ENCODE data around the gene ACBD4. TPM values are rescaled to one million over a fixed set of nuclear protein-coding genes. Genes with fewer than 3 reads are reported as not detected.

Gene ACBD4
- total RNA-seq, 1 experiment from 2014 or later = 1.7 TPM

DNA sequence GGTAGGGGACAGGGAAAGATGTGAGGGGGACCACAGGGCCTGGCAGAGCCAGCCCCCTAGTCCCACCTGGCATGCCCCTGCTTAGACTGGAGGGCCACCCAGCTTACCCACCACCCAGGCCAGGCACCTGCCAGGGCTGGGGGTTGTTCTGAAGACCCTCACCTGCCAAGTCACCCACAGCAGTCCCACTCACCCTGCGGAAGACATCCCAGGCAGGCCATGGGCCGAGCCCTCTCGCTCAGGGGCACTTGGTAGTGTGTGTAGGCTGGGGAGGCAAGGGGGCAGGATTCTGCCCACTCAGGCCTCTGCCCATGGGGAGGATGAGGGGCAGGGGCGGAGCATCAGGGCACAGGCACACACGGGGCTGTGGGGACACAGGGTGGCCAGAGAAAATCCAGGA, 7.2 kb upstream of the ACBD4 start:
- no peak for DNase-seq (ENCODE audit: low read depth, low spot score)
- in situ Hi-C loops (cut with HindIII; ENCODE audit: low pct_unique_long_range_greater_than_20kb, low sequenced_read_pairs) = no loop called here

DNA sequence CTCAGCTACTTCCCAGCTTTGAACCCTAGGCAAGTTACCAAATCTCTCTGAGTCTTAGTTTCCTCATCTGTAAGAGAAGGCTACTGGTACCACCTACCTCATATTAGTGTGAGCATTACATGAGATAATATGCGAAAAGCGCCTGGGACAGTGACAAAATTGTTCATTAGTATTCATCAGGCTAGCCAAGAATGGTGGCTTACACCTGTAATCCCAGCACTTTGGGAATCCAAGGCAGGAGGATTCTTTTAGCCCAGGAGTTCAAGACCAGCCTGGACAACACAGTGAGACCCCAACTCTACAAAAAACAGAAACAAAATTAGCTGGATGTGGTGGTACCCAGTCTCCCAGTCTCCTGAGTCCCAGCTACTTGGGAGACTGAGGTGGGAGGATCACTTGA, 6.5 kb upstream of the ACBD4 start:
- DNase-seq (ENCODE audit: low read depth, low spot score) = no peak
- in situ Hi-C loops (cut with HindIII; ENCODE audit: low pct_unique_long_range_greater_than_20kb, low sequenced_read_pairs) = no loop called here

DNA sequence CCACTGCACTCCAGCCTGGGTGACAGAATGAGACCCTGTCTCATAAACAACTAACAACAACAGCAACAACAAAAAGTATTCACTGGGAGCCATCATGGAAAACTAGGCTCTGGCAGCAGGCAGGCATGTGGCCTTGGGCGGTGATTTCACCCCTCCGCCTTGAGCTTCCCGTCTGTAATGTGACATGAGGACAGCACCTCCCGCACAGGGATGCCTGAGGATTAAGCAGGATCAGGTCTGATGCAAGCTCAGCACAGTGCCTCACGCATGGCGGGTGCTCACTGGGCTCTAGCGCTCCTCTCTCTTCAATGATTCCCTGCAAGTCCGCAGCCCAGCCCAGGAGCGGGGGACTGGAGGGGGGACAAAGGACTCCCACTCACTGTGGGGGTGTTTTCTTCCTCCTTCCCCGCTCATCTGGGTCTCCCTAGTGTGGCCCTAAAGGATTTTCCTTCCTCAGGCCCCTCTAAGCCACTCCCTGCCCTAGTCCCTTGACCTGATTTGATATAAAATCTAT, 6.0 kb upstream of the ACBD4 start:
- DNase-seq (ENCODE audit: low read depth, low spot score) = no peak
- in situ Hi-C loops (cut with HindIII; ENCODE audit: low pct_unique_long_range_greater_than_20kb, low sequenced_read_pairs) = no loop called here

DNA sequence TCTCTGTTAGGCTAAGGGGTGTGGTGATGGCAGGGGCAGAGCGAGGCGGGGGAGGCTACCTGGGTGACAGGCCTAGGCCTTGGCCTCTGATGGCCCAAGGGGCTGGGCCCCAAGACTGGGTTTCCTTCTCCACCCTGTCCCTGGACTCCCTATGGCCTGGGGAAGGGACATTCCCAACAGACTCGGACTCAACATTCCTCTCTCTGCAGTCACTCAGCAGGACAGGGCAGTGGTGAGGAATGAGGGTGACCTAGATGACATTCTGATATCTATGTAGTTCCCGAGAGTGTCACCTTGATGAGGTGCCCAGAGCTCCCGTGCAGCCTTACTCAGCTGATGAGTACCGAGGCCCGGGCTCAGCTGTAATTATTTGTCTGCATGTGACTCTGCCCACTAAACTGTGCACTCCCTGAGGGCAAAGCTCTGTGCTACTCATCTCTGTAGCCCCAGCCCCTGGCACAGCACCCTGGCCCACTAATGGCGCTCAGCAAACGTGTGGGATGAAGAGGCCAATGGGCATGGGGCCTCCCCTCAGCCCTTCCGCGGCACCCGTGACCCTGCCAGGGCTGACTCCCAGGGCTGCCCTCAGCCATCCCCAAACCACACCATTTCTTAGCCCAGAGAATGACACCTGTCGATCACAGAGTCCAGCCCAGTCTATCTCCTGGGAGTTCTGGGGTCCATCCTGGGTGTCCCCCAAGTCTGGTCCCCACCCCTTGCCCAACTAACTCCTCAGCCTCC, 5.4 kb upstream of the ACBD4 start:
- DNase-seq (ENCODE audit: low read depth, low spot score) = no peak
- in situ Hi-C loops (cut with HindIII; ENCODE audit: low pct_unique_long_range_greater_than_20kb, low sequenced_read_pairs) = no loop called here

DNA sequence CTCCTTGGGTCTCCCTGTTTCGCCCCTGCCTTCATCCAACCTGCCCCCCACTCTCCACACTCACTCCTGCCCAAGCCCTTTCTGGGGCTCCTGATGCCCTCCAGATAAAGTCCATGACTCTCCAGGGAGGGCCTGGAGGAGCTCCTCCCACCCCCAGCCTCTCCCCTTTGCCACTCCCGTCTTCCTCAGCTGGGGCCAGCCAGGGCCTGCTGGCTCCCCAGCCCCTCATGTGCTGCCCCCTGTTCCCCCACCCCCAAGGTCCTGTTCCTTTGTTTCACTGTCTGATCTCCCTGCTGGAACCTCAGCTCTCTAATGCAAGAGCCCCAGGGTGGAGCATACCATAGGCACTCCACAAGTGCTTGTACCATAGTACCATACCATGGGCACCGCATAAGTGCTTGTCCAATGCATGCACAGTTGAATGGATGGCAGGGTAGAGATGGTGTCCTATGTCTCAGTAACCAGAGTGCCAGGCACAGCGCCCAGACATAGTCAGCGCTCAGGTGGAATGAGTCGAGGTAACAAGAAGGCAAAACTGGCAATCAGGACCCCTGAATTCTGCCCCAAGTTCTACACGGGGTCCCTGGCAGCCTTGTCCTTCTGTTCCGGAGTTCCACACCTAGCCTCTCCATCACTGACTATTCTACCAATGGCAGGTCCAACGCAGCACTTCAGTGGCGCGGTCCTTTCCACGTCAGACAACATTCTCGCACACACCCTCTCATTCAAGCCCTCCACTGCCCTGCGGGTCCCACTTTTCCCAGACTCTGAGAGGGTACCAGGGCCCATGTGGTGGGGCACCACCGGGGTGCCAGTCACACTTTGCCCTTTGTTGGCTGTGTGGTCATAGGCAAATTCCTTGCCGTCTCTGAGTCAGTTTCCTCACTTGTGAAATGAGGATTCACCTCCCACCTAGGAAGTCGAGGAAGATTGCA, 4.5 kb upstream of the ACBD4 start:
- in situ Hi-C loops (cut with HindIII; ENCODE audit: low pct_unique_long_range_greater_than_20kb, low sequenced_read_pairs) = no loop called here
- no peak for DNase-seq (ENCODE audit: low read depth, low spot score)

DNA sequence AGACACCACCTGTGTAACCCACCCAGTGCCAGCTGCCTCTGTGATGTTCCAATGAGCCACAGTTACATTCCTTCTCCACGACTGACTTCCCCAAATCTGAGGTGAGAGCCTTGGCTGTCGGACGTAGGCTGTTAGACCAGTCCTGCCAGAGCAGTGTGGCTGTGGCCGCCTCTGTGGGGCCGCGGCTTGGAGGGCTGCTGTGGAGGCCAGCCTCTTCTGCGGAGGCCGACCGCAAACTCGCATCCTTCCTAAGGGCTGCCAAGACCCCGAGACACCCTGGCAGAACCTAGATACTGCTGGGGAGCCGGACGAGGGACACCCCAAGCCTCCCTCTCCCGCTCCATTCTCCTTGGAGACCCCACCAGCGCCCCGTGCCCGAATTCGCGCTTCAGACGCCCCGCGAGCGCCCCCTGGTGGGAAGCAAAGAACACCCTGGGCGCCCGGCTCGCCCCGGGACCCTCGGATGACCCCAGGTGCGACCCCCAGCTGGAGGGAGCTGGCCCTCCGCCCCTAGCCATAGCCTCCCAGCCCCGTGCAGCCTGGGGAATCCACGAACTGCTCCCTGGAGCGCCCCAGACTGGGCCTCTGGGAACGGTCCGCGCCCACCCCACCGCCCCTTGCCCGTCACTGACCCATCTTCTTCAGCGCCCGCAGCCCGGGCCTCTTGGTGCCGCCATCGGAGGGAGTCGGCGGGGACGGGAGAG, 3.7 kb upstream of the ACBD4 start:
- in situ Hi-C loops (cut with HindIII; ENCODE audit: low pct_unique_long_range_greater_than_20kb, low sequenced_read_pairs) = no loop called here
- peak; percentile 31 for DNase-seq (ENCODE audit: low read depth, low spot score)

DNA sequence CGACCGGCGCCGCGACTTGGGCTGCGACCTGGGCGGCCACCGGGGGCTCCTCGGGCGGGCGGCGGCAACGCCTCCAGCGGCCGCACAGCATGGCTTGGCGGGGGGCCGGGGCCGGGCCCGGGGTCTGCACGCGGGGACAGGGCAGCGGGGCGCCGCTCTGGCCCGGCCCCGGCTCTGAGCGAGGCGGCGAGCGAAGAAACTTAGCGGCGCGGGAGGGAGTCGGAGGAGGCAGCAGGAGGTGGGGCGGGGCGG, 3.2 kb upstream of the ACBD4 start, which contains the start of gene PLCD3:
PLCD3 (minus strand) TSS at position 196 of the 252 bp plus-strand sequence; CDS start at position 91, 105 bp downstream.
- DNase-seq (ENCODE audit: low read depth, low spot score) = no peak
- in situ Hi-C loops (cut with HindIII; ENCODE audit: low pct_unique_long_range_greater_than_20kb, low sequenced_read_pairs) = no loop called here

DNA sequence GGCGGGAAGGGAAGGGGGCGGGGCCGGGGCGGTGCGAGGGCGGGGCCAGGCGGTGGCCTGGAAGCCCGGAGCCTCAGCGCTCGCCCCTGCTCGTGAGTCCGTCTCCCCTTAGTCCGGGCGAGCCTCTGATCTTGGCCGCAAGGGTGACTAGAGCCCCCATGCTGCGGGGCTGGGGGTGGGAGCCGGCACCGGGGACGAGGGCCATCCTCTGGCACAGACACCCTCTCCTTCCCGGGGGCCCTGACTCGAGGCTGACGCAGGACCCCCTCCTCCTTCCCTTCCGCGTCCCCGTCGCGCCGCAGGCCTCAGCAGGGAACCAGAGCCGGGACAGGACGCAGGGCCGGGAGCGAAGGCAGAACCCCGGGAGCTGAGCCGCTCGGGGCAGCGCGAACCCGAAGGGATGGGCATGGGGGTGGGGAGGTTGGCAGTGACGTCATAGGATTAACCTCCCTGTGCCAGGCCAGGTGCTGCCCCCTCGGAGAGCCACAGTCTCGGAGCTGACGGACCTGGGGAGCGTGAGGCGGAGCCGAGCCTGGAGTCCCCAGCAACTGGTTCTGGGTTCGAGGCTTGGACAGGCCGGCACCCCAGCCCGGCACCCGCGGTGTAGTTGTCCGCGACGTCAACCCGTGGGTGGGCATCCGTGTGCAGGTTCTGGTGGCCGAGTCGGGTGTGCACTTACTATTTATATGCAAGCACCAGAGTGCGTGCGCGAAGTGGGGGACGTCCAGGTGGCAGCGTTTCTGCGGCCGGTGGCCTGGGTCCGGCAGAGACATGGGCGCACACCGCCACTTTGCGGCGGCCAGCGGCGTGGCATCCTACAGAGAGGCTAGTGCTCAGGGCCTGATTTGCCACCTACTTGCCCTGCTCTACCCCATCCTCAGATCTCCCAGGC, 2.7 kb upstream of the ACBD4 start:
- DNase-seq (ENCODE audit: low read depth, low spot score) = peak; percentile 79
- in situ Hi-C loops (cut with HindIII; ENCODE audit: low pct_unique_long_range_greater_than_20kb, low sequenced_read_pairs) = no loop called here

DNA sequence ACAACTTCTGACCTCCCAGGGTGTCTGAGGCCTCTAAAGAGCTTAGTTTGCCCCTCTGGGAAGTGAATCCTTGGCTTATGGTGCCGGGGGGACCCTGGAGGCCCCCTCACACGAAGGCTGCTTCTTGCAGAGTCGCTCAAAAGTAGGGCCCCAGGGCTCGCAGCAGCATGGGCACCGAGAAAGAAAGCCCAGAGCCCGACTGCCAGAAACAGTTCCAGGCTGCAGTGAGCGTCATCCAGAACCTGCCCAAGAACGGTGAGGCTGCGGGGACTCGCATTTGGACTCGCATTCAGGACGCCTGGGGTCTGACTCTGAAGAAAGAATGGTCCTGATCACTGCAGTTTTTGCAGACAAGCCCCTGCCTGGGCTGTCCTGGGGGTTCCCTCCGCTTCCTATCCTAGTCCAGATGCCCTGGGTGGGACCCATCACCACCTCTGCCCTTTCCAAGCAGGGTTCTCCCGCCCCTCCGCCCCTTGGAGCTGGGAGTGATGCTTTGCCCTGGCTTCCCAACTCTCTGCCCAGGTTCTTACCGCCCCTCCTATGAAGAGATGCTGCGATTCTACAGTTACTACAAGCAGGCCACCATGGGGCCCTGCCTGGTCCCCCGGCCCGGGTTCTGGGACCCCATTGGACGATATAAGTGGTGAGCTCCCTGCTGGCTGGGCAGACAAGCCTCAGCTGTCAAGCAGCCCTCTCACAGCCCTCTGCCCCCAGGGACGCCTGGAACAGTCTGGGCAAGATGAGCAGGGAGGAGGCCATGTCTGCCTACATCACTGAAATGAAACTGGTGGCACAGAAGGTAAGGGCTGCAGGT, 698 bp downstream of the ACBD4 start:
- no peak for DNase-seq (ENCODE audit: low read depth, low spot score)
- in situ Hi-C loops (cut with HindIII; ENCODE audit: low pct_unique_long_range_greater_than_20kb, low sequenced_read_pairs) = no loop called here

DNA sequence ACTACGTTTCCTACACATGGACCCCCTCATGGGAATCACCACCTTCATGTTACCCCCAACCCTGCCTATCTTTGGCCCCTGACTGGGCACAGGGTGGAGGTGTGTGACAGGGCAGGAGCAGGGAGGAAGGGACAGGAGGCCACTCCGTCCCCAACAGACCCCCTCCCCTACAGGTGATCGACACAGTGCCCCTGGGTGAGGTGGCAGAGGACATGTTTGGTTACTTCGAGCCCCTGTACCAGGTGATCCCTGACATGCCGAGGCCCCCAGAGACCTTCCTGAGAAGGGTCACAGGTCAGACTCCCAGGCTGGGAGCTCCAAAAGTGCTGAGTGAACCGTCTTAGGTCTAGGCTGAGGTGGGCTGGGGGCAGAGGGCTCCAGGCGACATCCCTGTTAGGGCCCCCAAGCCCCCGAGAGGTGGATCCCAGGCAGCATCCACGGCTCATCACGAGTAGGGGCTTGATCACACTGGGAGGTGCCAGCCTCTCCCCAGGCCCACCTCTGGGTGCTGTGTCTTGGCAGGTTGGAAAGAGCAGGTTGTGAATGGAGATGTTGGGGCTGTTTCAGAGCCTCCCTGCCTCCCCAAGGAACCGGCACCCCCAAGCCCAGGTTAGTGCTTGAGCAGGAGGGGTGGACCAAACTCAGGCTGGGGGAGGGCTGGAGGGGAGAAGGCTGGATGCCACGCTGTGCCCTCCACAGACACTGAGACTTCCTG, 1.5 kb downstream of the ACBD4 start:
- DNase-seq (ENCODE audit: low read depth, low spot score) = no peak
- in situ Hi-C loops (cut with HindIII; ENCODE audit: low pct_unique_long_range_greater_than_20kb, low sequenced_read_pairs) = no loop called here

DNA sequence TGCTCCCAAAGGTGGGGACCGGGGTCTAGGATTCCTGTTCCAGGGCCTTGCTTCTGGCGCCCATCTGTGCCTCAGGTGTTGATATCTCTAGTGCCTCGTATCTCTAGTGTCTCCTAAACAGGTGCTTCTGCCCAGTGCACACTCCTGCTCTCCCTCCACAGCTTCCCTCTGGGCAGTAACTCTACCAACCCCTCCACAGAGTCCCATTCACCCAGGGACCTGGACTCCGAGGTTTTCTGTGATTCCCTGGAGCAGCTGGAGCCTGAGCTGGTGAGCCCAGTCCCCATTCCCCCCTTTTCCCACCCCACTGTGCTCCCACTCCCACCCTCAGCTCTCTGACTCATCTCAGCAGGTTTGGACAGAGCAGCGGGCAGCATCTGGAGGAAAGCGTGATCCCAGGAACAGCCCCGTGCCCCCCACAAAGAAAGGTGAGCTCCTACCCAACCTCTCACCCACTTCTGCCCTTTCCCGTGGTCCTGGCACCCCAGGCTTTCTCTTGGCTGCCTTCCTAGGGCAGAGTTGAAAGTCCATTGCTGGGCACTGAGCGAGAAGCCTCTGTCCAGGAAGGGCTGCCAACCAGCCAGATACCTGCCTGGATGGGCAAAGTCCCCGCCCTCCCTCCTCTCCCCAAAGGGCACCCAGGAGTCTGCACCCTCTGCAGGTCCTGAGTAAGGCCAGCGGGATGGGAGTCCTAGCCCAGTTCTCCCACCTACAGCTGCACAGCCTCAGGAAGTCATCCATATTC, 2.2 kb downstream of the ACBD4 start:
- in situ Hi-C loops (cut with HindIII; ENCODE audit: low pct_unique_long_range_greater_than_20kb, low sequenced_read_pairs) = no loop called here
- no peak for DNase-seq (ENCODE audit: low read depth, low spot score)

DNA sequence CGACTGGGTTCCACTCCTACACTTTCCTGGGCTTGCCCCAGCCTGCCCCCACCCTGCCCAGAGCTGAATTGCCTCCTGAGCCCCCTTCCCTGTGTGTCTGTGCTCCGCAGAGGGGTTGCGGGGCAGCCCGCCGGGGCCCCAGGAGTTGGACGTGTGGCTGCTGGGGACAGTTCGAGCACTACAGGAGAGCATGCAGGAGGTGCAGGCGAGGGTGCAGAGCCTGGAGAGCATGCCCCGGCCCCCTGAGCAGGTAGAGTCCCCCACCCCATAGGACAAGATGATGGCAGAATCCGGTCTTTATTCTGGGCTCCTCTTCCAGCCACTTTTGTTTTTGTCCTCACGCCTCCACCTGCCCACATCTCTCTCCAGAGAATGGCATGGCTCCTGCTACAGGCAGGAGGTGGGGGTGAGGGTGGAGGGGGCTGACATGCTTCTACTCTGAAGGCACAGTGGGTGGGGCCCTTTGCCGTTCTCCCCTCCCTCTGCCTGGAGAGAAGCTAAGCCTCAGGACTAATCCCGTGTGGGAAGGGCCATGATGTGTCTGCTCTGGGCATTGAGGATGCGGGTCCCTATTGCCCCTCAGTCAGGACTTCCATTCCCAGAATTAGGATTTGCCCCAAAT, 3.5 kb downstream of the ACBD4 start:
- no peak for DNase-seq (ENCODE audit: low read depth, low spot score)
- in situ Hi-C loops (cut with HindIII; ENCODE audit: low pct_unique_long_range_greater_than_20kb, low sequenced_read_pairs) = no loop called here

DNA sequence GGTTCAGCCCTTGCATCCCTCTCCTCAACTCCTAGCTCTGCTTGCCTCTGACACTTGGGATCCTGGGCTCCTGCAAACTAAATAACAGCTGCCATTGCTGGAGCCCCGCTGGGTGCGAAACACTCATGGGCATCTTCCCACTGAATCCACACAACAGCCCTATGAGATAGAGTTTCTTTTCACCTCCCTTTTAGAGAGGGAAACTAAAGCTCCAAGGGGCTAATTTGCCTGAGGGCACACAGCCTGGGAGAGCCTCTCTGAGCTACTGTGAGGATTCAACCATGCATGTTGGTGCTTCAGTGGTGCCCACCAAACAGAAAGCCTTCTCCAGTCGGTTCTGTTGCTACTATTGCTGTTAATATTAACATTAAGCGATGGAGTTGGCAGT, 4.0 kb downstream of the ACBD4 start:
- no peak for DNase-seq (ENCODE audit: low read depth, low spot score)
- in situ Hi-C loops (cut with HindIII; ENCODE audit: low pct_unique_long_range_greater_than_20kb, low sequenced_read_pairs) = no loop called here

DNA sequence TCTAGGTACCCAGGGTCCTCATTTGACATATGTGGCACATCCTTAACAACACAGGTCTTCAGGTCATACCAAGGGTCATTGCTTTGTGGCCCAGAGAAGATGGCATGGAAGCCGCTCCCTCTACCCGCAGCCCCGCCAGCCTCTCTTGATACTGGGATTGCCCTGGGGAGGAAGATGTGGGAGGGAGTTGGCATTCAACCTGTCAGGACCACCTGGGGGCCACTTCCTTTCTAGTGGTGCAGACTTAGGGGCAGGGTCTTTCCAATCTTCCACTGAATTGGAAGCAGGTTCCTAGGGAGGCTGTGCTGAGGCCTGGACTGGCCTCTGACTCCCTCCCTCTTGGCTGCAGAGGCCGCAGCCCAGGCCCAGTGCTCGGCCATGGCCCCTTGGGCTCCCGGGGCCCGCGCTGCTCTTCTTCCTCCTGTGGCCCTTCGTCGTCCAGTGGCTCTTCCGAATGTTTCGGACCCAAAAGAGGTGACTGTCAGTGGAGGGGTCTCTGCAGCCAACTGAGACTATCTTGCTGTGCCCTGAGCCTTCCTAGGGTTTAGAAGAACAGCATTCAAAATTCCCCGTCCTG, 7.7 kb downstream of the ACBD4 start:
- DNase-seq (ENCODE audit: low read depth, low spot score) = no peak
- in situ Hi-C loops (cut with HindIII; ENCODE audit: low pct_unique_long_range_greater_than_20kb, low sequenced_read_pairs) = no loop called here

DNA sequence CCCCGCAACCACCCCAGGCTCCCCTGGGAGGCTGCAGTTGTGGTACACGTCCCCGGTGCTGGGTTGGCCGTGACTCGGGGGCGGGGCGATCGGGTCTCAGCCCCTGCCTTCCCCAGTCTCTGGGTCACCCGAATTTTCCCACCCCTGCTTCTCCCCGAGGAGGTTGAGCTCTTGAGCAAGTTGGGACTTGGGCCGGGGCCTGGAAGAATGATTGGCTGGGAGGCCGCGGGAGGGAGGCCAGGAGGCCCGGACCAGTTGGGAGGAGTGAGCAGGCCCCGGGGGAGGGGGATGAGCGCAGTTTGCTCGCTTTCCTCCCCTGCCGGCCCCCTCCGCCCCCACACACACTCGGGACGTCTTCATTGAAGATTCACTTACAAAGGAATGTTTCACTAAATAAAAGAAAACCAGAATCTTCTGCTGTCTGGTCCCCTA, 8.3 kb downstream of the ACBD4 start:
- DNase-seq (ENCODE audit: low read depth, low spot score) = no peak
- in situ Hi-C loops (cut with HindIII; ENCODE audit: low pct_unique_long_range_greater_than_20kb, low sequenced_read_pairs) = no loop called here
